ACC112 (cell line): ENCODE measurements around the gene FAM151B.
A peak's percentile ranks its signal among the peaks of the same experiment; 100 is the strongest.
"Not testable (repeated sequence)": the region's sequence is repeated elsewhere in the genome, so short reads cannot be mapped to it uniquely, and the experiment has no call there.

Experiments
- H2AFZ ChIP-seq: fragments of 200-600 bp; sonication (generic); one replicate; pipeline ENCODE4 v1.6.0; 2017; ENCODE audit warnings: antibody characterized with exemption, low read length; ENCODE audit not compliant: unreplicated experiment
- H3K27ac ChIP-seq: fragments of 200-600 bp; sonication (generic); 2 replicates; pipeline ENCODE4 v1.5.1; 2014; ENCODE audit warnings: low read depth, mild to moderate bottlenecking, antibody characterized with exemption, low read length, moderate library complexity
- H3K27me3 ChIP-seq: fragments of 200-600 bp; sonication (generic); 2 replicates; pipeline ENCODE4 v1.6.1; 2014; ENCODE audit warnings: mild to moderate bottlenecking, antibody characterized with exemption, low read length, moderate library complexity, mixed read lengths; ENCODE audit not compliant: insufficient read depth
- H3K36me3 ChIP-seq: fragments of 200-600 bp; sonication (generic); 2 replicates; pipeline ENCODE4 v1.6.1; 2016; ENCODE audit warnings: mild to moderate bottlenecking, antibody characterized with exemption, low read length, moderate library complexity, mixed read lengths; ENCODE audit not compliant: insufficient read depth
- H3K4me1 ChIP-seq: fragments of 200-600 bp; sonication (generic); one replicate; pipeline ENCODE4 v1.6.1; 2016; ENCODE audit warnings: low read length, mixed read lengths; ENCODE audit not compliant: insufficient read depth, unreplicated experiment, control insufficient read depth
- H3K4me3 ChIP-seq: fragments of 200-600 bp; sonication (generic); 2 replicates; pipeline ENCODE4 v1.5.1; 2014; ENCODE audit warnings: mild to moderate bottlenecking, low read depth, low read length
- H3K79me2 ChIP-seq: fragments of 200-600 bp; sonication (generic); one replicate; pipeline ENCODE4 v1.6.0; 2016; ENCODE audit warnings: low read length; ENCODE audit not compliant: control insufficient read depth, unreplicated experiment, insufficient read depth

FAM151B gene, protein sequence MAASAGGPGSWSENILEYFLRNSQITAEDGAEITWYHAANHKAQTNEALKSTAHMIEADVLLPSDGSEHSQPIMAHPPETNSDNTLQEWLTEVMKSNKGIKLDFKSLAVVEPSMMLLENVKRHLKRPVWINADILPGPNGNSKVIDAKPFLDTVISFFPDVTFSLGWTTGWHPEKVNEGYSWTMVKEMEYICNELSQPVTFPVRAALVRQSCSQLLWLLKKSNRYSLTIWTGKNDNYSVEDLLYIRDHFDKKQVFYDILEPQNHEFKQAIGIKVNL

DNA sequence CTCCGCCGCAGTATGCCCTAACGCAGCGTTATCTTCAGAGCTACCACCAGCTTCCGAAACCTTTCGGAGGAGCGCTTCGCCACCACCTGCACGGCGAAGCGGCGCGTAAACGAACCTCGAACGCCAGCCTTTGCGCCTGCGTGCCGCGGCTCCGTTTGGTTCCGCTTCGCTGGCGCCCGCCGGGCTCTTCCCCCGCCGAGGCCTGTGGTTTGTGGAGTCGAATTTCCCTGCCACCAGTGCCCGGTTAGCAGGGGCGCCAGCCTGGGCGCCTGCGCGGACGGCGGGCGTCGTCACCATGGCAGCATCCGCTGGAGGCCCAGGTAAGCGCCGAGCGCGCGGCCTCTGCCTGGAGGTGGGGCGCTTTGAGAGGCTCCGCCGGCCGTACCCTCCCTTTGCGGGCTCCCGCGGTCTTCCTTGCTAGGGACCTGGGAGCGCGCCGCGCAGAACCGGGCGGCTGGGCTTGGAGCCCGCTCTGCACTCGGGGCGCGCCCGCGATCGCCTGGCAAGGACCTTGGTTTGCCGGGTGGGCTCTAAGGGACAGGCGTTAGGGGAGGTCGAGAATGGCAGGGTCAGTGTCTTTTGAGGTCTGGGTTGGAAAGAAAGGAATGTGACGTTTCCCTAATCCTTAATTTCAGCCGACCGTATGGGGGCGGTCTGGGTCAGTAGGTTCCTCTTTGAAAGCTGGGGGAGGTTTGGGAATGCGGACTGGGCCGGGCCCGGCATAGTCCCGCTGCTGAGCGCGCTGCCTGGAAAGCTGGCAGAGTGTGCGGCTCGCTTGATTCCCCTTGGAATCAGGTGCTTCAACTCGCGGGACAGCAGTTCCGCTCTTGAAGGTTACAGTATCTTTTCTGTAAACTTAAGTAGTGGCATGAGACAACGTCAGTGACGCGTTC lies at the start of gene FAM151B:
Gene FAM151B, plus strand, starts transcription at position 272 of the 893 bp plus-strand sequence. Its CDS starts 24 bp downstream, at position 296.
- peak within 1 kb of the TSS; percentile 96 for H2AFZ ChIP-seq
- H3K36me3 ChIP-seq = peaks cover 22% of the 10 kb centered on the region
- H3K27me3 ChIP-seq = no peaks in the 10 kb centered on the region
- peak within 1 kb of the TSS; percentile 93 for H3K4me3 ChIP-seq
- H3K79me2 ChIP-seq = peaks cover 3% of the 10 kb centered on the region
- H3K27ac ChIP-seq = peak within 1 kb of the TSS; percentile 55
- peaks cover 11% of the 10 kb centered on the region for H3K4me1 ChIP-seq

DNA sequence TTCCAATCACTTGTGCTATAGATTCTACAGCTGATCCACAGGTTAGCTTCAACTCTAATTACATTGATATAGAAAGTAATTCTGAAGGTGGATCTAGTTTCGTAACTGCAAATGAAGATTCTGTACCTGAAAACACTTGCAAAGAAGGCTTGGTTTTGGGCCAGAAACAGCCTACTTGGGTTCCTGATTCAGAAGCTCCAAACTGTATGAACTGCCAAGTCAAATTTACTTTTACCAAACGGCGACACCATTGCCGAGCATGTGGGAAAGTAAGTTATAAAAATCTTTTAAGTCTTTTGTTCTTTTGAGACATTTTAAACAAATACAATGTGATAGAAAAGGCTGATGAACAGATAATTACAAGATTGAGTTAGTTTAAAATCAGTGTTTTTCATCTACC lies 49.2 kb upstream of the FAM151B start:
- no peaks in the 10 kb centered on the region for H3K27me3 ChIP-seq
- H3K36me3 ChIP-seq = peaks cover 18% of the 10 kb centered on the region
- H3K27ac ChIP-seq = no peak overlapping the region
- H3K4me3 ChIP-seq = no peak overlapping the region
- H2AFZ ChIP-seq = no peak overlapping the region
- no peaks in the 10 kb centered on the region for H3K4me1 ChIP-seq
- H3K79me2 ChIP-seq = no peaks in the 10 kb centered on the region

DNA sequence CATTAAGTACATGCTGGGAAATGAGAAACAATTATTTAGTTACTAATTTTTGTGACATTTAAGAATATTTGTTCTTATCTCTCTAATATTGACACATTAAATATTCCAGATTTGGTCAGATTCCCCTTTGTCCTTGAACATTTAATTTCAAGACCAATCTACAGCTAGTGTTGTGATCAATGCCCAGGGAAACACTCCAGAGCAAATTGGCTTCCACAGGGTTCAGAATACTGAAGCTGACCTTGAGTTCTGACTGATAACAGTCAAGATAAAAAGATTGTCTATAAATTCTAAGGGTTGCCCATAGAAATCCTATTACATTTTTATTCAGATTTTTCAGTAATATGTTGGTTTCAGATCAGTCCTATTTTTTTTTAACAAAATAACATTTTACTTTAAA lies 48.7 kb upstream of the FAM151B start:
- H3K4me1 ChIP-seq = no peaks in the 10 kb centered on the region
- no peaks in the 10 kb centered on the region for H3K27me3 ChIP-seq
- H3K79me2 ChIP-seq = no peaks in the 10 kb centered on the region
- no peak overlapping the region for H3K27ac ChIP-seq
- no peak overlapping the region for H2AFZ ChIP-seq
- no peak overlapping the region for H3K4me3 ChIP-seq
- peaks cover 18% of the 10 kb centered on the region for H3K36me3 ChIP-seq

DNA sequence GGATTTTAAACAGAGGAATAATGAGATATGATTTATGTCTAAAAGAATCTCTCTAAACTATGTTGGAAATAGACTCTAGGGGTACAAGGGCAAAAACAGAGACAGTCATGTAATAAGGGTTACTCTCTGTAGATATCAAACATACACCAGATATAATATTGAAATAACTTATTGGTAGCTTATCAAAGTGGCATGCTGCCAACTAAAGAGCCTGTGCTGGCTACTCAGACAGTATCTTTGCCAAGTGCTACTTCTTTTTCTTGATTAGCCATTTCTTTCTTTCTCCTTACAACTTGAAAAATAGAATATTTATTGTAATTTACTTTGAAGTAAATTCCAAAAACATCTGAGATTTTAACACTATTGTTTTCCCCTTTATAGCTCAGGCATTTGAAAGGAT lies 45.2 kb upstream of the FAM151B start:
- Histone ChIP-seq H3K4me3 (no peak overlapping the region), H3K36me3 (peaks cover 11% of the 10 kb centered on the region), H3K79me2 (no peaks in the 10 kb centered on the region), H3K27ac (no peak overlapping the region), H3K4me1 (no peaks in the 10 kb centered on the region), H3K27me3 (no peaks in the 10 kb centered on the region), H2AFZ (no peak overlapping the region)

DNA sequence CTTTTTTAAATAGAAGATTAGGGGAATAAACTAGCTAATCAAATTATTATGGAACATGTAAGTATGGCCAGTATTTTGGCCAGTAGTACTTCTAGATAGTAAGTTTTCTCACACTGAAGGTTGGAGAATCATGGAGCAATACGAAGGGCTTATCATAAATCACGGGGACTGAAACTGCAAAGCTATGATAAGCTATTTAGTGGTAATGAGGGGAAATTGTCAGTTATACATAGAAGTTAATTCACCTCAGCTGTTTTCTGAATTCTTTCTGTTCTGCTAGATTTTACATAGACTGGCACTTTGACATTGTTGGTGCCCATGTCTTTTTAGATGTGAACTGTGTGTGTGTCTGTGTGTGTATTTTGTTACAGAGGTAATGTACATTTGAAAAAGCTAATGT lies 34.5 kb upstream of the FAM151B start:
- Histone ChIP-seq H3K4me1 (no peaks in the 10 kb centered on the region), H3K79me2 (no peaks in the 10 kb centered on the region), H3K27me3 (no peaks in the 10 kb centered on the region), H3K4me3 (no peak overlapping the region), H3K27ac (no peak overlapping the region), H2AFZ (no peak overlapping the region), H3K36me3 (peaks cover 22% of the 10 kb centered on the region; the same call in 1 of the 2 replicates)

DNA sequence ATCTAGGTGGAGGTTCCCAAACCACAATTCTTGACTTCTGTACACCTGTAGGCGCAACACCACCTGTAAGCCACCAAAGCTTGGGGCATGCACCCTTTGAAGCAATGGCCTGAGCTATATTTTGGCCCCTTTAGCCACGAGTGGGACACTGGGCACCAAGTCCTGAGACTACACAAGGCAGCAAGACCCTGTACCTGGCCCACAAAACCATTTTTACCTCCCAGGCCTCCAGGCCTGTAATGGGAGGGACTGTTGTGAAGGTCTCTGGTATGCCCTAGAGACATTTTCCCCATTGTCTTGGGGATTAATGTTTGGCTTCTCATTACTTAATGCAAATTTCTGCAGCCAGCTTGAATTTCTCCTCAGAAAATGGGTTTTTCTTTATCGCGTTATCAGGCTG lies 24.6 kb upstream of the FAM151B start:
- peaks cover 37% of the 10 kb centered on the region for H3K36me3 ChIP-seq
- no peak overlapping the region for H2AFZ ChIP-seq
- H3K79me2 ChIP-seq = no peaks in the 10 kb centered on the region
- H3K27me3 ChIP-seq = no peaks in the 10 kb centered on the region
- H3K27ac ChIP-seq = no peak overlapping the region
- no peak overlapping the region for H3K4me3 ChIP-seq
- H3K4me1 ChIP-seq = peaks cover 6% of the 10 kb centered on the region

DNA sequence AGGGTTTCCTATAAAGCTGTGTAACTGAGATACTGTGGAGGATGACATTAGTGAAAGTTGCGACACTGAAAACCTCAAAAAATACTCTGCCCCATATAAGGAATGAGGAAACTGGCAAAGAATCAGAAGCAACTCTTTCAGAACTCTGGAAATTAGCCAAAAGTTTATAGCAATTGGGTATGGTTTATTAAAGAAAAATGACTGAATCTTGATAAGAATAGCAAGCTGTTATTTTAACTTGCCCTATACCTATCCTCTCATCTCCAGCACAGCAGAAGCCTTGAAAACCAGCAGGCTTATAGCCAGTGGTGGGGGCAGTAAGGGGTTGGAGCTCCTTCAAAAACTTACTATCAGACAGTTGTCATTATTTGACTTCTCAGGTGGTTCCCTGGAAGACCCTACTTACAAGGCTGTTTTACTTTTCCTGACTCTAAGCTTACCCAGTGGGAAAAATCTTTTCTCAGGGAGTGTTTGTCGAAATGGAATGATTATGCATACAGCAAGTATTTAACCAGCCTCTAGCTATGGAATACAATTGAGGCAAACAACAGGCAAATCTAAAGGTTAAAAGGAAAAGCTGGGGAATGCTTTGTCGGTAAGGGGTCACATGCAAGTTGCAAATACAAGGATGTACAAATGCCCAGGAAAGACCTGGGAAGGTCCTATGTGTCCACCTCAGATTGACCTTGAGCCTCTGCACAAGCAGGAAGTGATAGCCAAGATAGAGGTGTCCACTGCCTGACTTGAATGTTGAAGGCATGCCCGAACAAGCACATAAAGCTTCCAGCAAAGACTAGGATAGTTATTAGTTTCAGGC lies 21.0 kb upstream of the FAM151B start:
- H2AFZ ChIP-seq = no peak overlapping the region
- peaks cover 6% of the 10 kb centered on the region for H3K4me1 ChIP-seq
- no peak overlapping the region for H3K4me3 ChIP-seq
- peak overlapping the region; percentile 25; the same call in 1 of the 2 replicates for H3K27ac ChIP-seq
- no peaks in the 10 kb centered on the region for H3K27me3 ChIP-seq
- H3K36me3 ChIP-seq = peaks cover 24% of the 10 kb centered on the region
- H3K79me2 ChIP-seq = no peaks in the 10 kb centered on the region

DNA sequence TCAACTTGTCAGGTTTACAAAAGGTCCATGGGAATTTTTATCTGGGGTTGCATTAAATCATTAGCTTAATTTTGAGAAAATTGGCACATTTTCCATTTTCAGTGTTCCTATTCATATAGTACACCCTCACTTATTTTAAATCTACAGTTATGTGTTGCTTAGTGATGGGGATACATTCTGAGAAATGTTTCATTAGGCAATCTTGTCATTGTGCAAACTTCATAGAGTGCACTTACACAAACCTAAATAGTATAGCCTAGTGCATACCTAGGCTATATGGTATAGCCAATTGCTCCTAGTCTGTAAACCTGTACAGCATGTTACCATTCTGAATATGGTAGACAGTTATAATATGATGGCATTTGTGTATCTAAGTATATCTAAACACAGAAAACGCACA lies 19.8 kb upstream of the FAM151B start:
- Histone ChIP-seq H3K27me3 (no peaks in the 10 kb centered on the region), H3K27ac (no peak overlapping the region), H2AFZ (no peak overlapping the region), H3K4me1 (peaks cover 6% of the 10 kb centered on the region), H3K4me3 (no peak overlapping the region), H3K36me3 (peaks cover 14% of the 10 kb centered on the region), H3K79me2 (no peaks in the 10 kb centered on the region)

DNA sequence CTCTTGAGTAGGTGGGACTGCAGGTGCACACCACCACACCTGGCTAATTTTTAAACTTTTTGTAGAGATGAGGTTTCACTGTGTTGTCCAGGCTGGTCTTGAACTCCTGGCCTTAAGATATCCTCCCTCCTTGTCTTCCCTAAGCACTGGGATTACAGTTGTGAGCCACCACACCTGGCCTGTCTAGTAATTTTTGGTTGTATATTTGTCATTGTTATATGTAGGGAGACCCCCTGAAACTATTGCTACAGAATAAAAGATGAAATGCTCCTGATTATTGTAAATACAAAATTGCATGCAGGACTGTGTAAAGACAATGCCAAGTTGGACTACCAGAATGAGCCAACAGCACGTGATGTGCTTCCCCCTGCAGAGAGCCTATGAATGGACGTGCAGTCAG lies 17.3 kb upstream of the FAM151B start:
- not testable (repeated sequence) for H3K79me2 ChIP-seq, H2AFZ ChIP-seq, H3K4me3 ChIP-seq, H3K4me1 ChIP-seq, H3K27me3 ChIP-seq, H3K27ac ChIP-seq
- peaks cover 26% of the 10 kb centered on the region for H3K36me3 ChIP-seq

DNA sequence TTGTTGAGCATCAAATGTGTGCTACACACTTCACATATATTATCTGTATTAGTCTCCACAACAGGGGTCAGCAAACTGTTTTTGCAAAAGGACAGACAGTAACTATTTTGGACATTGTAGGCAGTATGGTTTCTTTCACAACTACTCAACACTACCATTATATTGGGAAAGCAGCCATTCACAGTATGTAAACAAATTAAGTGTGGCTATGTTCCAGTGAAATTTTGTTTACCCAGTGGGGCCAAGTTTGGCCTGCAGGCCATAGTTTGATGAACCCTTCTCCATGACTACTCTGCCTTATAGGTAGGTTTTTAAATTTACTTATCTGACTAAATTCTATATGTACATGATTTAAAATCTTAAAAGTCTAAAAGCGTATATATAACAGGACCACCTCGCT lies 13.0 kb upstream of the FAM151B start:
- Histone ChIP-seq H3K4me1 (no peaks in the 10 kb centered on the region), H3K79me2 (no peaks in the 10 kb centered on the region), H3K27ac (no peak overlapping the region), H3K27me3 (no peaks in the 10 kb centered on the region), H3K36me3 (peaks cover 26% of the 10 kb centered on the region), H2AFZ (no peak overlapping the region), H3K4me3 (no peak overlapping the region)
